ENCODE data around the gene PTPN14. TPM values are rescaled to one million over a fixed set of nuclear protein-coding genes. Genes with fewer than 3 reads are reported as not detected.

Gene PTPN14
- total RNA-seq, 4 donors from 2014 or later, result 59.4 to 118 (median 66.1) TPM

DNA sequence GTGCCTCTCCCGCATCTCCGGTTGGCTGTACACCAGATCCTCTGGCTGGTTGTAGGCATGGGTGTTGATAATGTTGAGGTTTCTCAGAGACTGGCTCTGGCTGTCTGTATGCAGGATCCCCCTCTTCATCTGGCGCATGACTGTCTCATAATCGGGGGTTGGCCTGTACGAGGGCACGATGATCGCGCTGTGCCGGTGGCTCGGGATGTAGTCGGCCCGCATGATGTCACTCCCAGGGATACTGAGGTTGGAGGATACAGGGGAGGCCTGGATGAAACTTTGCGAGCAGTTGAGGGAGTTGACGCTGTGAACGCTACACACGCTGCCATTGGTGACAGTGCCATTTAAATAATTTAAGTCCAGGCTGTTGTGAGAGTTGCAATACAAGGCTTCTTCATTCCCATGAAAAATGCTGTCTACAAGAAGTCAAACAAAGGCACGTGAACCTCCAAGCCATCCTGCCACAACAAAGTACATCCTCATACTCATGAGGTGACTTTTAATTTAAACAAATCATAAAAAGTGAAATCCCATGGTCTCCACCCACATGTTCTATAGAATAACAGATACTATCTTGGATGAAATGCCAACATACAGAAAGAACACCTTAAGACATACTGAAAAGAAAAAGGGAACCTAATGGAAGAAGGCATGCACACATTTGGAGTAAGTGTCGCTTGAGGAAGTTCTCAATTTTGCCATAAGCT, 166.9 kb downstream of the PTPN14 start:
- no peak for DNase-seq (ENCODE audit: low spot score in 2 of 2)
- no peak overlapping the region for H3K4me3 ChIP-seq (ENCODE audit: low read depth, poor library complexity, severe bottlenecking)
- TF ChIP-seq, protein P1, sequence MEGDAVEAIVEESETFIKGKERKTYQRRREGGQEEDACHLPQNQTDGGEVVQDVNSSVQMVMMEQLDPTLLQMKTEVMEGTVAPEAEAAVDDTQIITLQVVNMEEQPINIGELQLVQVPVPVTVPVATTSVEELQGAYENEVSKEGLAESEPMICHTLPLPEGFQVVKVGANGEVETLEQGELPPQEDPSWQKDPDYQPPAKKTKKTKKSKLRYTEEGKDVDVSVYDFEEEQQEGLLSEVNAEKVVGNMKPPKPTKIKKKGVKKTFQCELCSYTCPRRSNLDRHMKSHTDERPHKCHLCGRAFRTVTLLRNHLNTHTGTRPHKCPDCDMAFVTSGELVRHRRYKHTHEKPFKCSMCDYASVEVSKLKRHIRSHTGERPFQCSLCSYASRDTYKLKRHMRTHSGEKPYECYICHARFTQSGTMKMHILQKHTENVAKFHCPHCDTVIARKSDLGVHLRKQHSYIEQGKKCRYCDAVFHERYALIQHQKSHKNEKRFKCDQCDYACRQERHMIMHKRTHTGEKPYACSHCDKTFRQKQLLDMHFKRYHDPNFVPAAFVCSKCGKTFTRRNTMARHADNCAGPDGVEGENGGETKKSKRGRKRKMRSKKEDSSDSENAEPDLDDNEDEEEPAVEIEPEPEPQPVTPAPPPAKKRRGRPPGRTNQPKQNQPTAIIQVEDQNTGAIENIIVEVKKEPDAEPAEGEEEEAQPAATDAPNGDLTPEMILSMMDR (IDR thresholded peaks at IDR 0.05), result no peak
- no peak for TF ChIP-seq POLR2A (IDR thresholded peaks at IDR 0.05)
- 96% methylated on average over 18 of the region's 18 CpGs for WGBS, 2 donors
- intact Hi-C loops (cut with DNase I; ENCODE audit: low total_unique reads), result loop anchor here (5.0 kb wide), 1 partner anchor 1113 kb away; no protein-coding TSS in a partner anchor

DNA sequence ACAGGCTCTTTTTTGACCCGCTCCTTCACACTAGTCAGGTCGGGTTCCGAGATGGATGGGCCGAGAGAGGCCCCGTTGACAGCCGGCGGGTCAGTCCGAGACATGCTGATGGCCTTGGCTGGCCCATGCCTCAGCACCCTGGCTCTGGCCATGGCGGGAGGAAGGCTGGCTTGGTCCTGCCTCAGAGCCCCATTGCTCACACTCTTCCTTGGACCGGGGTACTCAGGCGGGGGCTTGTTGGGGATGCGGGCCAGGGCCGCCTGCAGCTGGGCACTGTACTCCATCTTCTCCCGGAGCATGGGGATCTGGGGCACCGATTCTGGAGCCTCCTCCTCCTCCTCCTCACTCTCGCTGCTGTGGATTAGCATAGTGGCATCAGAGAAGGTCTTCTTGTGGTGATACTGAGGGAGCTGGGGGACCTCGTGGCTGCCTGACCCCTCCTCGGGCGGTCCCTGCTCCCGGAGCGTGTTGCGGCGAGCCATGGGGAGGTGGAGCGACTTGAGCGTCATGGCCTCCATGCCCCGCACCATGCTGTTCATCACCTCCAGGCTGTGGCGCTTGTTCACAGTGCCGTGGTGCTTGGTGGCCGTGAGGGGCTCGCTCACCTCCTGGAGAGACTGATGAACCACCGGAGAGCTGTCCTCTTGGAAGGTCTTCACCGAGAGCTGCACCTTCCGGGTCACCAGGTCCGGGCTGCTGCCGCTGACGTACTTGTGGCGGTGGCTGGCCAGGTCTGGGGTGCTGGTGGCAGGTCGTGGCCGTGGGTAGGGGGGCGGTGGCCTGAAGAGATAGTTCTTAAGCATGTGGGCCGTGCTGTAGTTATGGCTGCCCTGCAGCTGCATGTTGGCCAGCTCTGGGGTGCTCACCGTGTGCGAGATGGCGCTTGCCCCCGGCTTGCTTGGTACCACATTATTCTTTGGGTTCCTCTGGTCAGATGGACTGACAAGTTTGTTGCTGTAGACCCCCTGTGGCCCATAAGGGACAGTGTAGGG, 167.7 kb downstream of the PTPN14 start:
- TF ChIP-seq, protein P1 (IDR thresholded peaks at IDR 0.05), result no peak
- no peak for TF ChIP-seq POLR2A (IDR thresholded peaks at IDR 0.05)
- intact Hi-C loops (cut with DNase I; ENCODE audit: low total_unique reads), result loop anchor here (5.0 kb wide), 1 partner anchor 1114 kb away; no protein-coding TSS in a partner anchor
- 95 to 96% methylated on average over 33 to 43 of the region's 45 CpGs for WGBS, 2 donors
- no peak overlapping the region for H3K4me3 ChIP-seq (ENCODE audit: low read depth, poor library complexity, severe bottlenecking)
- no peak for DNase-seq (ENCODE audit: low spot score in 2 of 2)

DNA sequence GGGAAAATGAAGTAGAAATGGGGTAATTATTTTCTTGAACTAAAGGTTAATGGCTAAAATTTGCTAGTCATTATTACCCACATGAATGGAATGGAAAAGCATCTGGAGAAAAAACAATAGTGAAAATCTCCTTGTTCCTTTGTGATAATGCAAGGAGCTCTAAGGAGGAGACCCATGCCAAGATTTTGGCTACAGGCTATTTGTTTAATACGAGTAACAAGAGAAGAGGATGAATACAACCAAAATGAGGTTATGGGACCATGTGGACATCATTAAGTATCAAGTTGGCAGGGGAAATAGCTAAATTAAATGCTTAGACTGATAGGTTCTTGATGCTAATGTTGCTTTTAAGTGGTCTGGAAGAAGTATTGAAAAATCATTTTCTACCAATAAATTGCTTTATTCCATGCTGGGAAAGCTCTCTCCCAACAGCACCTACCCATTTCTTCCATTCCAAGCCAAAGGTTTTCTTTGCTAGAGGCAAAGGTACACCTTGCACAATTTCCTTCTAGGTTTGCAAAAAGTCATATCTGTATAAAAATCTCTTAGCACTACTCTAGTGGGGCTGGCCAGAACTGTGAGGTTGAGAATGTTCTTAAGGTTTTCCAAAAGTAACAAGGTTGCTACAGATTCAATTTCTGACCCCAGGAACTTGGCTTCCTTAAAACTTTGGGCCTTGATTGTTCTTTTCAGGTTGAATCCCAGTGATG, 170.3 kb downstream of the PTPN14 start:
- 33 to 38% methylated on average over 1 of the region's 1 CpG for WGBS, 2 donors
- TF ChIP-seq POLR2A (IDR thresholded peaks at IDR 0.05), result no peak
- TF ChIP-seq, protein P1 (IDR thresholded peaks at IDR 0.05), result no peak
- DNase-seq (ENCODE audit: low spot score in 2 of 2), result no peak
- no peak overlapping the region for H3K4me3 ChIP-seq (ENCODE audit: low read depth, poor library complexity, severe bottlenecking)
- intact Hi-C loops (cut with DNase I; ENCODE audit: low total_unique reads), result loop anchor here (5.0 kb wide), 1 partner anchor 1116 kb away; no protein-coding TSS in a partner anchor

DNA sequence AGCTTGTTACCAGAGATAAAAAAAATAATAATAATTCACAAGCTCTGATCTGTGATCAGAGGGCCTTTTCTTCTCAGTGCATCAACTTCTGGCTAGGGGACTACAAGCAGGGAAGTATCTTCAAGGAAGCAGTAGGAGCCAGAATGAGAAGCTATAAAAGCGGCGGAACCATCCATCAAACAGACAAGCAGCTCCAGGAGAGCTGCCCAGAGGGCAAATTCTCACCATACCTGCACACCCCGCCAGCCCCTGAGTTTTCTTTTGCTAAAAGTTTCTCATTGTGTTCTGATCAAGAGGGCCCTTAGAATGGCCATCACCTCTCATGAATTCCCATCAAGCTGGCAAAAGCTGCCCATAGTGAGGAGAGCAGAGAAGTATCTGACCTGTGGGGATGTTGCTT, 171.0 kb downstream of the PTPN14 start:
- intact Hi-C loops (cut with DNase I; ENCODE audit: low total_unique reads), result loop anchor here (5.0 kb wide), 1 partner anchor 1117 kb away; no protein-coding TSS in a partner anchor
- no peak for DNase-seq (ENCODE audit: low spot score in 2 of 2)
- WGBS, 2 donors, result 59 to 71% methylated on average over 3 of the region's 3 CpGs

DNA sequence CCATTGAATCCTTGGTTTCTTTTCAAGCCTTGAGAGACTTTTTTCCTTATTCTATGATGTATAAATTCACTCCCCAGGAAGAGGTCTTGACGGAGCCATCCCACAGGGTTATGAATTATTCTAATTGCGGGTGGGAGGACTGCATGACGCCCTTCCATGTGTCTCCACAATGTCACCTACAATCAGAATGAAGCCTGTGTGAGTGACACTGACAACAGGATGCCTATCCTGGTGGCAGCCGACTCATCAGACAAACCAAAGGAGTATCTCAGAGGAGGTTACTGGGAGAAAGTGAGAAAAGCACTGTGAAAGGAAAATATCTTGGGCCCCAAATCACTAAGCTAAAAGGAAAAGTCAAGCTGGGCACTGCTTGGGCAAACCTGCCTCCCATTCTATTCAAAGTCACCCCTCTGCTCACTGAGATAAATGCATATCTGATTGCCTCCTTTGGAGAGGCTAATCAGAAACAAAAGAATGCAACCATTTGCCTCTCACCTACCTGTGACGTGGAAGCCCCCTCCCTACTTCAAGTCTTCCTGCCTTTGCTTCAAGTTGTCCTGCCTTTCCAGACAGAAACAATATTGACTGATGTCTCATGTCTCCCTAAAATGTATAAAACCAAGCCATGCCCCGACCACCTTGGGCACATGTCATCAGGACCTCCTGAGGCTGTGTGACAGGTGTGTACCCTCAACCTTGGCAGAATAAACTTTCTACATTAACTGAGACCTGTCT, 172.0 kb downstream of the PTPN14 start:
- no peak for DNase-seq (ENCODE audit: low spot score in 2 of 2)
- no peak overlapping the region for H3K4me3 ChIP-seq (ENCODE audit: low read depth, poor library complexity, severe bottlenecking)
- TF ChIP-seq POLR2A (IDR thresholded peaks at IDR 0.05), result no peak
- TF ChIP-seq, protein P1 (IDR thresholded peaks at IDR 0.05), result no peak
- intact Hi-C loops (cut with DNase I; ENCODE audit: low total_unique reads), result no loop called here
- WGBS, 2 donors, result 83 to 84% methylated on average over 6 of the region's 6 CpGs

More for the DNA sequence above, 171.0 kb downstream of the PTPN14 start:
- H3K4me3 ChIP-seq (ENCODE audit: low read depth, poor library complexity, severe bottlenecking), result no peak overlapping the region
- TF ChIP-seq POLR2A (IDR thresholded peaks at IDR 0.05), result no peak

Measured in lower leg skin (tissue), 4 donors.